ENCODE measurements around the gene KIF23.
A peak's percentile ranks its signal among the peaks of the same experiment; 100 is the strongest.
"Not testable (repeated sequence)": the region's sequence is repeated elsewhere in the genome, so short reads cannot be mapped to it uniquely, and the experiment has no call there.

KIF23 gene

DNA sequence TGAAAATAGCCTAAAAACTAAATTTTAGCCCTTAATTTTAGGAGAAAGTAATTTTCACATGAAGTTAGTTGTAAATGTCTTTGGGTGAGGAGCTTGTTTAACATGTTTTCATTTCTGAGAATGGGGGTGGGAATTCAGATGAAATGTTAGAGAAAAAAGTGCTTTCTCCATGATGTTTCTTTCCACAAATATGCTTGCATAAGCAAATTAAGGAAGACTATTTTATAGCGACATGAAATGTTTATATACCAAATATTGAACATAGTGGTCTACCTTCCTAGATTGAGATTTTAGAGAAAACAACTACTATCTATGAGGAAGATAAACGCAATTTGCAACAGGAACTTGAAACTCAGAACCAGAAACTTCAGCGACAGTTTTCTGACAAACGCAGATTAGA is 25.5 kb downstream of the KIF23 start:
- DNase-seq, result no peak

DNA sequence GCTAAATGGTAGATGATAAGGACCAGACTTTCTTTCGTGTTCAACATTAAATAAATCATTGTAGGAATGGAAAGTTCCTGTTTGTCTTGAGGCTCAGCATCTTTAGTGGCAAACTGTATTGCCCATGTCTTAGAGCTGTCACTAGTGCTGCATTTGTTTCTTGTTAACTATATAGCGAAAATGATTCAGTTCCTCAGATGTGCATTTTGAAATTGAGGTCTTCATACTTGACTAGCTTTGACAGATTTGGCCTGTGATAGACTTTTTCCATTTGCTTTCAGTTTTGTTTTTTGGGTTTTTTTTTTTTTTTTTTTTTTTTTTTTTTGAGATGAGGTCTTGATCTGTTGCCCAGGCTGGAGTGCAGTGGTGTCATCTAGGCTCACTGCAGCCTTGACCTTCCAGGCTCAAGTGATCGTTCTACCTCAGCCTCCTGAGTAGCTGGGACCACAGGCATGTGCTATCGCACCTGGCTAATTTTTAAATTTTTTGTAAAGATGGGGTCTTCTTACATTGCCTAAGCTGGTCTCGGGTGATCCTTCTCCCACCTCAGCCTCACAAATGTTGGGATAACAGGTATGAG is 29.0 kb downstream of the KIF23 start:
- no peak for DNase-seq

DNA sequence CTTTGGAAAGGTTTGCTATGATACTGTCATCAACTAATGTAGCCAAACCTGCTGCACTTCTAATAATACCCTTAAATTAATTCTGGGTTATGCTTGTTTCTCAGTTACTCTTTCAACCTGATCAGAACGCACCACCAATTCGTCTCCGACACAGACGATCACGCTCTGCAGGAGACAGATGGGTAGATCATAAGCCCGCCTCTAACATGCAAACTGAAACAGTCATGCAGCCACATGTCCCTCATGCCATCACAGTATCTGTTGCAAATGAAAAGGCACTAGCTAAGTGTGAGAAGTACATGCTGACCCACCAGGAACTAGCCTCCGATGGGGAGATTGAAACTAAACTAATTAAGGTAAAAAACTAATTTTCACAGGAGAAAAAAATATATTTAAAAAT is 30.5 kb downstream of the KIF23 start:
- no peak for DNase-seq

DNA sequence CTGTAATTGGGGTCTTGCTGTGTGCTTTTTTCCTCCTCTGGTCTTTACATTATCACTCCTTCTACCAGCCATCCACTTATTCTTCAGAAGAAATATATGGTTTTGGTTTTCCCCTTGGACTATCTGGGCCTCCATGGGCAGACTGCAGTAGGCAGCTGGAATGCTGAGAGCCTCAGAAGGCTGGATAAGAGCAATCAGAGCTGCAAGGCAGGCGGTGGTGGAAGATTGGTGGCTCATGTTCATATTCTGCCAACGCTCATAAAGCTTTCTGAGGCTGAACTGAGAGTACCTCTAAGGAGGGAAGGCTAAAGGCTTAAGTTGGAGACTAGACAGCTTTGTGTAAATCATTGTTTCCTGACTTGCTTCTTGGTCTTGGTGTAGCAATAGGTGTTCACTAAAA is 32.8 kb downstream of the KIF23 start:
- no peak for DNase-seq

DNA sequence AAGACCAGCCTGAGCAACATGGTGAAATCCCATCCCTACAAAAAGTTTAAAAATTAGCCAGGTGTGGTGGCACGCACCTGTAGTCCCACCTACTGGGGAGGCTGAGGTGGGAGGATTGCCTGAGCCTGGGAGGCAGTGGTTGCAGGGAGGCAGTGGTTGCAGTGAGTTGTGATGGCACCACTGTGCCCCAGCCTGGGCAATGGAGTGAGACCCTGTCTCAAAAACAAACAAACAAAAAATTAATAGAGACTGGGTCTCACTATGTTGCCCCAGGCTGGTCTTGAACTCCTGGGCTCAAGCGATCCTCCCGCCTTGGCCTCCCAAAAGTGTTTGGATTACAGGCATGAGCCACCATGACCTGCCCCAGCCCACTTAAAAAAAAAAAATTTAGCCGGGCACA is 36.1 kb downstream of the KIF23 start:
- not testable (repeated sequence) for DNase-seq

DNA sequence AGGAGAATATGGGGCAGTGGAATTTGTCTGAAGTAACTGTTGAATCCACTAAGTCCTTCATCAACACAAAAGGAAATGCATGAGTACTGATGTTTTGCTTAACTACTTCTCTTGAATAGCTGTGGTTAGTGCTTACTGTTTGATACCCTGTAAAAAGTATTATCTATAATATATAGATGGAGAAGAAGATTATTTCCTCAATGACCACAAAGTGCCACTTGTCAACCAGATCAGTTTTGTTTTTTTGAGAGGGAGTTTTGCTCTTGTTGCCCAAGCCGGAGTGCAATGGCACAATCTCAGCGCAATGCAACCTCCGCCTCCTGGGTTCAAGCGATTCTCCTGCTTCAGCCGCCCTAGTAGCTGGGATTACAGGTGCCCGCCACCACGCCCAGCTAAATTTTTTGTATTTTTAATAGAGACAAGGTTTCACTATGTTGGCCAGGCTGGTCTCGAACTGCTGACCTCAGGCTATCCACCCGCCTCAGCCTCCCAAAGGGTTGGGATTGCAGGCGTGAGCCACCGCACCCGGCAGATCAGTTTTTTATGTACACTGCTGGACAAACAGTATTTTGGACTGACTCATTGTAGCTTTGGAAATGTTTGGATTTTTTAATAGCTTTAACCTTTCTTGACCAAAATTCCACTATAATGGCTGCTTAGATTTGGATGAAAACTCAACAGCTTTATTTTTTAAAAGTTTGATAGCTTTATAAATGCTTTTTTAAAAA is 37.0 kb downstream of the KIF23 start:
- DNase-seq, result no peak

DNA sequence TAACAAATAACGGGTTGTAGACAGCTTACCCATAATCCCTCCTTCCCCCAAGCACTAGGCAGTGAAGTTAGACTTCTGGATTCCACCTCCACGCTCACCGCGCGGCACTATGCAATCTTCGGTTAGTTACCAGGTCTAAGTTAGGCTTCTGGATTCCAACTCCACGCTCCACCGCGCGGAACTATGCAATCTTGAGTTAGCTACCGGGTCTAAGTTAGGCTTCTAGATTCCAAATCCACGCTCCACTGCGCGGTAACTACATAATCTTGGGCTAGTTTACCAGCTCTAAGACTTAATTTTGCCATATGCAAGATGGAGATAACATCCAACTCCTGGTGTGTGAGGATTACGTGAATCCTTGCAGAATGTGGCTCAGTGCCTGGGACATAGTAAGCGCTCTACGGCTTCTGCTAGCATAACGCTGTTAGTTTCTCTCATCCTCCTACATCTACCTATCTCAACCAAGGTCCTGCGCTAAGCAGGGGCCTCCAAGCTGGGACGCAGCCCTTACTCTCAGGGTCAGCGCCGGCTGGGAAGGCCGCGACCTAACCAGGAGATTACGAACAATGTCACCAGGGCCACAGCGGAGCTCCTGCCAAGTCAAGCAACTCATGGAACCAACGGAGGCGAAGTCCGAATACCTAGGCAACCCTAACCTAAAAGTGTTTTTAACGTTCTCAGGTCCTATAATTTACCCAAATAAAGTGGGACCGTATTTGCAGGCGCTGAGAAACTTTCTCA is 38.0 kb downstream of the KIF23 start:
- DNase-seq, result peak in 1 of 2 experiments; percentile 60

DNA sequence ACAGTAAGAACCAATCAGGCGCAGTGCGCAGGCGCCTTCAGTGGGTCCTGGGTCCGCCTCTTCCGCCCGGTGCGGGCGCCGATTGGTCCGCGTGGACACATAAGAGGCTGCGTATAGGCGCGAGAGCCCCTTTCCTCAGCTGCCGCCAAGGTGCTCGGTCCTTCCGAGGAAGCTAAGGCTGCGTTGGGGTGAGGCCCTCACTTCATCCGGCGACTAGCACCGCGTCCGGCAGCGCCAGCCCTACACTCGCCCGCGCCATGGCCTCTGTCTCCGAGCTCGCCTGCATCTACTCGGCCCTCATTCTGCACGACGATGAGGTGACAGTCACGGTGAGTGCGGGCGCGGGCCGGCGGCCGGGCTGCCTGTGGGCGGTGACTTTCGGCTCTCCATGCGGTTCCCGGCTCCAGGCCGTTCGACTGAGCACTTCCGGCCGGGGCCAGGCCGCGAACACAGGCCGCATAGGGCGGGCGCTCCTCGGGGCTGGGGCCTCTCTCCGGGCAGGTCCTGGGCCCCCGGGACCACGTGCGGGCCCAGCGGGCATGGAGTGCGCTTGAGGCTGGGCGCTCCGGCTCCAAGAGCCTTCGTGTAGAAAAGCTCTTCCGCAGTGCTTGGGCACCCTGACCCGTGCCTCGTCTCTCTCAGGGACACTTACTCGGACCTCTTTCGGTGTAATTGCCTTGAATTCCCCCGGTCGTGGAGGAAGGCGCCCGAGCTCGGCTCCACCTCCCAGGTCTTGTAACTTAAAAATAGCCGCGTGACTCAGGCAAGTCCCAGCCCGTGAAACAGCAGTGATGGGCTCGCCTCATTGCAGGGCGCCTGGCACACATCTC is 38.8 kb downstream of the KIF23 start, which contains the start of gene RPLP1:
RPLP1 (plus strand) TSS at position 127 of the 830 bp plus-strand sequence; CDS start at position 258, 131 bp downstream.
- DNase-seq, result peak; percentile 96

DNA sequence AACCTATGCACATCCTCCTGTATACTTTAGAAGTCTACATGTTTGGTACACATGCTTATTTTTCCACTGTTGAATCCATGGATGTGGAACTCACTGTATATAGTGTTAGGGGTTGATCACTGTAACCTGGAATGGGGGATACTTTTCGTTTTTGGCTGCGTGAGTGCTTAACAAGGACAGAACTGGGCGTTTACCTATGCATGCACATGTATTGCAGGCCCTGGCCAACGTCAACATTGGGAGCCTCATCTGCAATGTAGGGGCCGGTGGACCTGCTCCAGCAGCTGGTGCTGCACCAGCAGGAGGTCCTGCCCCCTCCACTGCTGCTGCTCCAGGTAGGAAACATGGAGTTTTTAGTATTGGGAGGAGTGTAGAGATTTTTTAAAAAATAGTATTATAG is 40.8 kb downstream of the KIF23 start:
- DNase-seq, result no peak

DNA sequence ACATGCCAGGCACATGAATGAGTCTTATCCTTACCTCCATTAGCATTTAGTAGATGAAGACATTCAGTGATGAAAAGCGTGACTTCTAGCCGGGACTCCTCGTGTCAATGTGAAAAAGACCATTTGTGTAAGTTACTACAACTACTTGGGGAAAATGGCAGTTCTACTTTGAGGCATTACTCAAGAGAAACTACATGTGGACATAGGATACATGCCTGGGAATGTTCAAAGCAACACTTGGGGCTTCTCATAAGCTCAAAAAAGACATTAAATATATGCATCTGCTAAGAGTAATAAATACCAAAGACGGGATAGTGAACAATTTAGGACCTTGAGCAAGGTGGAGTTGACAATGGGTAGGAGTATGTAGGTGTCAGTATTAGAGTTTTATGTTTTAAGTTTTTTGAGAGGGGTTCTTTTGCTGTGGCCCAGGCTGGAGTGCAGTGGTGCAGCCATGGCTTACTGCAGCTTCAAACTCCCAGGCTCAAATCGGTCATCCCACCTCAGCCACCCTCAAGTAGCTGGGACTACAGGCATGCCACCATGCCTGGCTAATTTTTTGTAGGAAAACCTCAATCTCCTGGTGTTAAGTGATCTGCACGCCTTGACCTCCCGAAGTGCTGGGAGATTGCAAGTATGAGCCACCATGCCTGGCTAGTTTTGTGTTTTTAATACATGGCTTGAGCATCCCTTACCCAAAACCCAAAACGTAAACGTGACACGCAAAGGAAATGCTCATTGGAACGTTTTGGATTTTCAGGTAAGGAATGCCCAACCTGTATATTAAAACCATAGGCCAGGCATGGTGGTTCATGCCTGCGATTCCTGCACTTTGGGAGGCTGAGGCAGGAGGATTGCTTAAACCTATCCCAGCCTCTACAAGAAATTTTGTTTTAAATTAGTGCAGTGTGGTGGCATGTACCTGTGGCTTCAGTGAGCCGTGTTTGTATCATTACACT is 42.3 kb downstream of the KIF23 start:
- DNase-seq, result peak in 1 of 2 experiments; percentile 43

DNA sequence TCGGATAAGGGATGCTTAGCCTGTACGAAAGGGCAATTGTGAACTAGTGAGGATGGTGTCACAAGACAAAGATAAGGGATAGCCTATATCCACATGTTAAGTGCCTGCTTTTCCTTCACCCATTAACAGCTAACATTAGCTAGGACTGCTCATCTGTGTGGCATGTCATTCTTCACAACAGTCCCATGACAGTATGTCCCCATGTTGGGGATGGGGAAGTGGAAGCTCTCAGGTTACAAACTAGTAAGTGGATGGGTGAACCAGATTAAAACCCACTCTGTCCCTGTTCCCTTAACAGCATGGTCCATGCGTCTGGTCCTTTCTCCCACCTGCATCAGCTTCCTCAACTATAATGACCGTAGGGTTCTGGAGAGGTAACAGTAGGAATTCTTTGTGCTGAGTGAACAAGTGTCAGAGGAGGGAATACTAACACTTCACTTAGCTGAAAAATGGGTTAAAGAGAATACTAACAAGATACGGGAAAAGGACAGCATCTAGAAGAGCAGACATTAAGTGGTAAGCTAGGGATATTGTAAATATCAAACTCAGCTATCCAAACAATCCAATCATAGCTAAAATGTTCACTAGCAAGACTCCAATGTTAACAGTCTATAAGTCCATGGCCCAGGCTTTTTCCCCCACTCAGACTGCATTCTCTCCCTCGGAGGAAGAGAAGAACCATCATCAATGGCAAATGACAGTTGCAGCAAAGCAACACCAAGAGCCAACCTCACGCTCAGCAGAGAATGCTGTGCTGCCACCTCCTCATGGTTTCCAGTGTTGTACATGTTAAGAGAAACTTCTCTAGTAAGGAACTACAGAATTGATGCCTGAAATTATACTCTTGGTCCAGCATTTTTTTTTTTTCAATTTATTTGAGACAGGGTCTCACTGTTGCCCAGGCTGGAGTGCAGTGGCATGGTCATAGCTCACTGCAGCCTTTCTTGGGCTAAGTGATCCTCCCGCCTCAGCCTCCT is 43.4 kb downstream of the KIF23 start:
- no peak for DNase-seq

DNA sequence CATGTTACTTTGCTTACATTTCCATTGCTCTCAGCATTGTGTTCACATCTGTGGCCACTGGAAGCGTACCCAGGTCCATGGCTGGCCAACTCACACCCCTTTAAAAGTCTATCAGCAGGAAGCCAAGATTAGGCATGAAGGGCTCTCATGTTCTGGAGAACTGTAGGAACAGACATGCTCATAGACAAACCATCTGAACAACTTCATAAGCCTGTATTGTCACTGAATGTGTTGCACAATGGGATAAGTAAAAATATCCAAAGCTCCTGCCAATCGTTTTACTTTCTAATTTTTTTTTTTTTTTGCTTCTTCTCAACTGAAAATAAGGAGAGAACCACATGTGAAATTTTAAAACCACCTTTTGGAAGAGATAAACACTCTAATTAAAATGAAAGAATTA is 44.9 kb downstream of the KIF23 start:
- DNase-seq, result no peak

DNA sequence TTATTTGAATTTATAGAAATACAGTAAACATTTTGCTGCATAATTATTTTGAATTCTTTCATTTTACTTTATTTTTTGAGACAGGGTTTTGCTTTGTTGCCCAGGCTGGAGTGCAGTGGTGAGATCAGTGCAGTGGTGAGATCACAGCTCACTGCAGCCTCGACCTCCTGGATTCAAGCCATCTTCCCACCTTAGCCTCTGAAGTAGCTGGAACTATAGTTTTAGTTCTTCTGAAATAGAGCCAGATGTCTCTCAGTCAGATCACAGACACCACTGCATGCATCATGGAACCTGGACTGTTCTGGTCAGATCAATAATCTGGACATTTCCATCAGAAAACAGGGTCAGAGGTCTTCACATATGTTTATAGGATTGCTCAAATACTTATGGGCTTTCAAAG is 46.3 kb downstream of the KIF23 start:
- no peak for DNase-seq

DNA sequence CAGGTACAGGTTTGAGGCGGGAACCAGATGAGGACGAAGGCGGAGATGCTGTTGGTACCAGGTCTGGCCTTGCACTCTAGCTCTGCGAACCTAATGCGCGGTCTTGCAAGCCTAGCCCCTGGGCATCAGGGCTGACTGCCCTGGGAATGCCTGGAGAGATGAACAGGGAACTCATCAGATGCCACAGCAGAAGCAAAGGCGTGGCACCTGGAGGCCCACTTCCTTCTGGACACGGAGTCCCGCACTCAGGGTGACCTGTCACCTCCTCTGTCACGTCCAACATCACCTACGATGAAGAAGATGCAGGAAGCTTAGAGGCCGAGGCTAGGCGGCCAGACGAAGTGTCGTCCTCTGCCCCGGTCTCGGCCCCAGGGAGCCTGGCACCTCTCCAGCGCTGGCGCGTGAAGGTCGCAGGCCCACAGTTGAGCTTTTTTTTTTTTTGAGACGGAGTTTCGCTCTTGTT is 47.9 kb downstream of the KIF23 start:
- DNase-seq, result no peak

DNA sequence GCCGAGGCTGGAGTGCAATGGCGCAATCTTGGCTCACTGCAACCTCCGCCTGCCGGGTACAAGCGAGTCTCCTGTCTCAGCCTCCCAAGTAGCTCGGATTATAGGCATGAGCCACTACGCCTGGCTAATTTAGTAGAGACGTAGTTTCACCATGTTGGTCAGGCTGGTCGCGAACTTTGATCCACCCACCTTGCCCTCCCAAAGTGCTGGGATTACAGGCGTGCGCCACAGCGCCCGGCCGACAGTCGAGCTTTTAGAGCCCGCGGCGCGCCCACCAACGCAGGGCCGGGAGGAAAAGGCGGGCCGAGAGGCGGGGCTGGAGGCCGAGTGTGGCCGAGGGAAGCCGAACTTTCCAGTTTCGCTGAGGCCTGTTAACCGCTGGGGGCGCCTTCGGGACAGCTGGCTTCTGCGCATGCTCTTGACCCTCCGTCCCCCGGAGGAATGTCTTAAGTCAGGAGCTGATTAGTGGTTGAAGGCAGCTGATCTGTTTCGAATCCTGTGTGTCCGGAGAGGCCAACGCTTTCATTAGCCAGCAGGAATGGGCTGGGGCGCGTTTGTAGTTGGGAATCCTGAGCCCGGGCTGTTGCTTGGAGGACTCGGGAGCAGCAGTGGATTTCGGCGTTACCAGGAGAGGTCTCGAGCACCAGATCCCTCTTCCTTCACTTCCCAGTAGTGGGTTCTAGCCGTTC is 48.5 kb downstream of the KIF23 start:
- DNase-seq, result peak; percentile 95

DNA sequence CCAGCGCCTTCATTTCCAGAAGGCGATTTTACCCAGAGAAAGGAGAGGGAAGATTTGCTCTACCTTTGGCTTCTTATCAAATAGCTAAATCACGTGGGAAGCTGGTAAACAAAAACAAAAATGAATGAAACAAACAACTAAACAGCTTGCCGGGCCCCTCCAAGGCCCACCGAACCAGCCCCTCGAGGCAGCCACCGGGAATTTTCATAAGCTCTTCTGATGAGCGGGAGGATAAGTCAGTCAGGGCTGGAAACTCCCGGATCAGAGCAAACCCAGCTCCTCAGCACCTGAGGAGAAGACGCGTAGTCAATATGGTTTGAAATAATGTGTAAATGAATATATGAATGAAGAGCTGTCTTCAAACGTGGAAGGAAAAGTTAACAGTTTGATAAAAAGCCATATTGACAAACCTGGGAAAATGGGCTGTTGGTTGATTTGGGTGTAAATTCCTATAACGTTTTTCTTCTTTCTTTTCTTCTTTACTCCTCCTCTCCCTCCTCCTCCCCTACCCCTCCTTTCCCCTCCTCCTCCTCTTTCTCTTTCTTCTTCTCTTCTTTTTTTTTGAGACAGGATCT is 49.1 kb downstream of the KIF23 start:
- DNase-seq, result no peak

DNA sequence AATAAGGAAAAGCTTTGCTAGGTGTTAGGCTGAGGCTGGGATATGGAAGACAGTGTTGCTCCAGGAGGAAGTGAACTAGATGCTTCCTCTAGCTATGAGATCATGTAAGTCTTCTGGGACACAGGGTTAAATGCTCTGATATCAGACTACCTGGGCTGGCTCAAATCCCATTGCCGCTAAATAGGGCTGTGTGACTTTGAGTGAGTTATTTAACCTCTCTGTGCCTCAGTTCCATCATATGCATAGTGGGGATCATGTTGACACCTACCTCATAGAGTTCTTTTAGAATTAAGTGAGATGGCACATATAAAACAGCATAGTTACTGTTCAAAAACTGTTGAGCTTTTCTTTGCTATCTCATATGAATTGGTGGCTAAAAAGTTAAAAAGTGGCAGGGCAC is 51.1 kb downstream of the KIF23 start:
- no peak for DNase-seq

DNA sequence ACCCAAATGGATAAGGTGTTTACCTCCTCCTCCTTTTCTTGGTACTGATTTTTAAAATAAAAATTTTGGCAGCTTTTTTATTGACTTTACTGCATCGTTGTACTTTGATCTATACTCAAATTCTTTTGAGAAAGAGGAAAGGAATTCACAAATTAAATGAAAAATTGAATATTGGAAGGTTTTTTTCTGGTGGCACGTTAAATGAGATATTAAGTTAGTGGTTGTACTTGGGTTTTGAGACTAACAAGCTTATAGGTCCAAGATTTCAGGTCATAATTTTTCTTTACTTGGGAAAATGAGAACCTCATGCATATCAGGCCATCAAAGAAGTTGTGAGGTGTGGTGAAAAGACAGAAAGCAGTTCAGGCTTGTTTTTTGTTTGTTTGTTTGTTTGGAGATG is 52.6 kb downstream of the KIF23 start:
- no peak for DNase-seq

DNA sequence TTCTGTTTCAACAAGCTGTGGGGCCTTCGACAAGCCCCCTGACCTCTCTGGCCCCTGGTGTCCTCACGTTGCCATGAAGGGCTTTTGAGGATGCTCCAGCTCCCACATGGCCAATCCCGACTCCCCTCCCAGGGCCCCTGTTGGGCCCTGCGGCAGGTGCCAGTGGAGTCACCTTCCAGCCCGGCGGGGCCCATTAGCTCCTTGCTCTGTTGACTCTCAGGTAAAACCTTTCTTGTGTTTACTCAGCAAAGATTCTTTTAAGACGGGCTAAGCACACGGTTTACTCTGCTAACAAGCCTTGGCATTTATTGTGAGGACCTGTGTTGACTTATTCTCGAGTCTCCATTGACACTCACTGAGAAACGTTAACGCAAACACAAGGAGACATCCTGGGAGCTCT is 53.5 kb downstream of the KIF23 start:
- DNase-seq, result no peak

Data from activated T-cell treated with anti-CD3 and anti-CD28 coated beads, Interleukin-2, amount 50 U/mL, for 48 hours (primary cell).